Inferior parietal cortex (tissue), 1 donor: ENCODE results near the gene ABCC1.
A peak's percentile ranks its signal among the peaks of the same experiment; 100 is the strongest.
"Not testable (repeated sequence)": the region's sequence is repeated elsewhere in the genome, so short reads cannot be mapped to it uniquely, and the experiment has no call there.

Experiments used
- DNase-seq: peaks from one replicate; pipeline ENCODE4 v3.0.0-alpha.2; 2016; ENCODE audit errors: extremely low spot score

Gene ABCC1

DNA sequence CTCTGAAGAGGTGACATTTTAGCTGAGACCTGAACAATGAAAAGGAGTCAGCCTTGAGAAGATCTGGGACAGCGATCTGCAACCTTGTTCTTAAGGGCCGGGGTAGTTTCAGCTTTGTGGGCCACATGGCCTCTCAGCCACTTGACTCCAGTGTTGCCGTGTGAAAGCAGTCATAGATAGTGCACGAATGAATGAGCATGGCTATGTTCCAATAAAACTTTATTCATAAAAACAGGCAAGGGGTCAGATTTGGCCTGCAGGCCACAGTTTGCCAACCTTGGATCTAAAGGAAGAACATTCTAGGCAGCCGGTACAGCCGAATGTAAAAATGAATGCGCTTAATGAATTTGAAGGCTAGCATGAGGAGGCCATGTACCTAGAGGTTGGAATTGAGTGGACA is 190.4 kb downstream of the ABCC1 start:
- no peak for DNase-seq

- DNase-seq = no peak
These were observed 191.1 kb downstream of the ABCC1 start for GRCh38 chr16:16140537-16140936.

- DNase-seq = no peak
These were observed 191.7 kb downstream of the ABCC1 start for GRCh38 chr16:16141141-16141540.

- DNase-seq = no peak
These were observed 192.5 kb downstream of the ABCC1 start for GRCh38 chr16:16141784-16142396.

DNA sequence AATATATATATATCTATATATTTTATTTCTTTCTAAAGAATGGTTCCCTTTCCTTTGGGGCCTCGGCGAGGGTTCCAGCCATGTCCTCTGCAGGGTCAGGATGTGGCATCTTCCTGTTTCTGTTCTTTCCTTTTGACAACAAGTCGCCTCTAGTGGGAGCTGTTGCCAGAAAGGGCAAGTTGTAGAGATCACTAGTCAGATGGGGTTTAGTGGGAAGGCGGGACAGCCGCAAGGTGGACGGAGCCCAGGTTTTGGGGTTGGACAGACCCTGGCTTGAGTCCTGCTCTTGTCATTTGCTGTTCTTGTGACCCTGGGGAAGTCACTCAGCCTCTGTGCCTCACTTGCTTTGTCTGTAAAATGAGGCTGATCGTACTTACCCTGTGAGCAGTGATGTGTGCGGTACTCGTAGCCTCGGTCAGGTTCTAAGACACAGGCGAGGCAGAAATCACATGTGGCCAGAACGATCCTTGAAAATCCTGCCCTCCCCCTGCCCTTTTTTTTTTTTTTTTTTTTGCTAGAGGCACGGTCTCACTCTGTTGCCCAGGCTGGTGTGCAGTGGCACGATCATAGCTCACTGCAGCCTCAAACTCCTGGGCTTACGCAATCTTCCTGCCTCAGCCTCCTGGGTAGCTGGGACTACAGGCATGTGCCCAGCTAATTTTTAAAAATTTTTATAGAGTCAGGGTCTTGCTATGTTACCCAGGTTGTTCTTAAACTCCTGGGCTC is 193.8 kb downstream of the ABCC1 start:
- no peak for DNase-seq

GRCh38 chr16:16143931-16144330 is 194.5 kb downstream of the ABCC1 start:
- DNase-seq = no peak

GRCh38 chr16:16144416-16144815 is 195.0 kb downstream of the ABCC1 start:
- no peak for DNase-seq

DNA sequence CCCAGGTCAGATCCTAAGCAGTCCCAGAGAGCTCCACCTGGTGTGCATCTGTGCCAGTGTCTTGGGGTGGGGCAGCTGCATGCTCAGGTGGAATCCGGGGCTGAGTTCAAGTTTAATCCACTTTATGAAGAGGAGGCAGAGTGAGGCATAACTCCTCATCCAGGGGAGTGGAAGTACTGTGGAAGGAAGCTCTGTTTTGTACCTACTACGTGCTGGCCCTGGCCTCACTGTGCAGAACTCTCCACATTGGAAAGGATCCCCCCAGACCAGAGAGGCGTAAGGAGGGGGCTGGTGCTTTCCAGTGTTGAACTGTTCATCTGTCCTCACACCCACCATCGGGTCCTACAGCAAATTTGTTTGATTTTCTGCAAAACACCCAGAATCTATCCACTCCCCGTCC is 195.9 kb downstream of the ABCC1 start:
- no peak for DNase-seq

DNA sequence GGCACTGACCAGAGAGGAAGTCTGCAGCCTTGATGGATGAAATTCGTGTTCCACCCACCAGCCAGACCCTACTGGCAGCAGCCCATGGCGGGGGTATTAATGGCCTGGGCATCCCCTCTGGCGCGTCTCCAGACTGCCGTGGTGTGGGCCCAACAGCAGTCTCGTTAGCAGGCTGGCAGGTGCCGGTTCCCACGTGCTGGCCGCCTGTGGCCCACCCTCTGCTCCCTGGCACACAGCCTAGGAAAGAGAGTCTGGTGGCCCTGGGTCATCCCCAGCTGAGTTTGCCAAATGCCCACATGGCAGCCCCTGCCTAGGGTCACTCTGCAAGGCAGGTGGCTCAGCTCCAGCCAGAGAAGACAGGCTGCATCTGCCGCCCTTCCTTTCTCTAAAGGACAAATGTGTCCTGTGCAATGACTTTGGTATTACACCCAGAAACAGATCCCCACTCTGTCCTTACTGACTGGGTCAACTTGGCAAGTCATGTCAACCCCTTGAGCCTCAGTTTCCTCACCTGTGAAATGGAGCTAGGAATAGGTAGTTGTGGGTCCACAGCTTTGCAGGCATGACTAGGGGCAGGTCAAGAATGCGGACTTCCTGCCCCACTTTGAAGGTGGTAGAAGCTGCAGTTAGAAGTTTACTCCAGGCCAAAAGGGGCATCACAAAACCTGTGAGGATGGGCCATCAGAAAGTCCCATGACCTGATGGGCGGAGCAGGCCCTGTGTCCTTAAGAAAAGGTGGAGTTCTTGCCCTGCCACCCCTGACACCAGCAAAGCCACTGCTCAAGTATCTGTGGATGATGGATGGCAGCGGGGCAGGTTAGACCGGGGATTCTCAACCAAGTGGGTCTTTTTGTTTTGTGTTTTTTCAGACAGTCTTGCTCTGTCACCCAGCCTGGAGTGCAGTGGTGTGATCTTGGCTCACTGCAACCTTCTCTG is 197.2 kb downstream of the ABCC1 start:
- no peak for DNase-seq

GRCh38 chr16:16147316-16147999 is 198.0 kb downstream of the ABCC1 start:
- DNase-seq = no peak

DNA sequence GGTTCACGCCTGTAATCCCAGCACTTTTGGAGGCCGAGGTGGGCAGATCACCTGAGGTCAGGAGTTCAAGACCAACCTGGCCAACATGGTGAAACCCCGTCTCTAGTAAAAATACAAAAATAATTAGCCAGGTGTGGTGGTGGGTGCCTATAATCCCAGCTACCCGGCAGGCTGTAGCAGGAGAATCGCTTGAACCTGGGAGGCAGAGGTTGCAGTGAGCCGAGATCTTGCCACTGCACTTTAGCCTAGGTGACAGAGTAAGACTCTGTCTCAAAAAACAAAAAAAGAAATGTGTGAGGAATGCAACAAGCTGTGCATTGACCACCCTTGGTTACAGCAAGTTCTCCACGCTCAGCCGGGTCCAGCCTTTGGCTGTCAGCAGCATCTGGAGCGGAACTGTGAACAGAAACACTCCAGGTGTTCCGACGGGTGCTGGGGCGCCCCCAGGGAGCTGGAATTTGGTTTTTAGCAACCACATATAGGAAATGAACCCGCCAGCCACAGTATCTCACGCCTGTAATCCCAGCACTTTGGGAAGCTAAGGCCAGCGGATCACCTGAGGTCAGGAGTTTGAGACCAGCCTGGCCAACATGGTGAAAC is 198.7 kb downstream of the ABCC1 start:
- DNase-seq = not testable (repeated sequence)

DNA sequence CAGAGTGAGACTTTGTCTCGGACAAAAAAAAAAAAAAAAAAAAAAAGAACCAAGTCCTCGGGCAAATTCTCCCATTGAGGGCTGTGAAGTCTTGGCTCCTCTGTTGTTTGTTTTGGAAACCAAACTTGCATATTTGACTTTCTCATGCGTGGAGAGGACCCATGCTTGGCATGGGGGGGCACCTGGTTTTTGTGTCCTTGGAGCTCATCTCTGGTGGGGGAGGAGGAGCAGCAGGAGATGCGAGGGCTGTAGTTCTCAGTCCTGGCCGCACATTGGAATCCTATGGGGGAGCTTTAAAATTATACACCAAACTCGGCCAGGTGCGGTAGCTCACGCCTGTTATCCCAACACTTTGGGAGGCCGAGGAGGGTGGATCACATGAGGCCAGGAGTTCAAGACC is 199.3 kb downstream of the ABCC1 start:
- DNase-seq = no peak

DNA sequence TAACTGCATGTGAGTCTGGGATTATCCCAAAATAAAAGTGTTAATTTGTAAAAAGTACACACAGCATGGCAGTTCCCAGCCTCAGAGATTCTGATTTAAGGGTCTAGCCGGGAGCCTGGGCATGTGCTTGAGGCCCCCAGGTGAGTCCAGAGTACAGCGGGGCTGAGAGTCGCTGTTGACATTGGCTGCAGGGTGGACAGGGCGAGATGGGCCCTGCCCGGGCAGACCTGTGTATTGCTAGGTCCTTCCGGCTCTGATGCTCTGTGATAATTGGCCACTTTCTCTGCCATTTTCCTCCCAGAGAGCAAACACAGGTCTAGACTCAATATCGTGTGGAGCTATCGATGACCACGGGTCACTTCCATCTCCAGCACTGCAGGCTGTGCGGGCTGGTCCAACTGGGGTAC is 200.3 kb downstream of the ABCC1 start:
- no peak for DNase-seq

DNA sequence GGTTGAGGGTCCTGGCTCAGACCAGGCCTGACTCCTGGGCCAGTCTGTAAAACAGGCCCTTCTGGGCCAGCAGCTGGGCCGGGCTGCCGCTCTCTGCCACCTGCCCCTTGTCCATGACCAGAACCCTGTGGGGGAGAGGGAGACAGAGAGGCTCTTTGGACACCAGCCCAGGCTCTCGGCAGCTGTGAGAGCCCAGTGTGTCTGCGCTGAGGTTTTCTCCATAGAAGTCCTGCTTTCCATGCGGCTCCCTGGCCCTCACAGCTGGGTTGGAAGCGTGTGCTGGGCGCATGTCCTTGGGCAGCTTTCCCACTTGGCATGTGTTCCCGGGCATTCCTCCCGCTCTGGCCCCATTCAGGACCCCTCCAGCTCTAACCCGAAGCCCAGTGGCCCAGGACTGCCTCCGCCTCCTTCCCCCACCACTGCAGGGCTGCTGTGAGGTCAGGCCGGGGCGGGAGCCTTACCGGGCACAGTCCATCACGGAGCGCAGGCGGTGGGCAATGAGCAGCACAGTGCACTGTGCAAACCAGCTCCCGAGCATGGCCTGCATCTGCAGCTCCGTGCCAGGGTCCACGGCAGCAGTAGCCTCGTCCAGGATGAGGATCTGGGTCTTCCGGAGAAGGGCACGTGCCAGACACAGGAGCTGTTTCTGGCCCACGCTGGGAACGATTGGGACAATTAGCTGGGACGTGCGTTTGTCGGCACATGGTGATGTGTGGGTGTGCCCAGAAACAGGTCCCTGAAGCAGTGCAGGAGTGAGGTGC is 200.9 kb downstream of the ABCC1 start:
- peak; percentile 80 for DNase-seq

DNA sequence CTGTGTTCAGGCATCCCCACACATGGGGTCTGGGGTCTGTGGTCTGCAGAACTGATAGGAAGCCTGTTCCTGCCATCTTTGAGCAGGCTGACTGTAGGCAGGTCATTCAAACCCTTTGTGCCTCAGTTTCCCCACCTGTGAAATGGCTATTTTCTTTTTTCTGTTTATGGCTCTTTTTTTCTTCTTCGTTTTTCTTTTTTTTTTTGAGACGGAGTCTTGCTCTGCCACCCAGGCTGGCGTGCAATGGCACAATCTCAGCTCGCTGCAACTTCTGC is 201.4 kb downstream of the ABCC1 start:
- no peak for DNase-seq

DNA sequence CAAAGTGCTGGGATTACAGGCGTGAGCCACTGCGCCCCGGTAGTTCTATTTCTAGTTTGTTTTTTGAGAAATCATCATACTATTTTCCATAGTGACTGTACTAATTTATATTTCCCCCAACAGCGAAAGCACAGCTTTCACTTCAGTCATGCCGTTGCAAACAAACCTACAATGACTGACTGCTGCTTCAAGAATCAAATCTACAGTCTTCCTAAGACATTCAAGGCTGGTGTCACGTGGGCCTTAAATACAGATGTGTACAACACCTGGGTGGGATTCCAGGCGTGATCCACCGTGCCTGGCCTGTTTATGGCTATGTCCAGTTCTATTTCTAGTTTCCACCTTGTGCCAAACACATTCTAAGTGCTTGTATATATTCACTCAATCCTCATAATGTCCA is 201.9 kb downstream of the ABCC1 start:
- no peak for DNase-seq

- DNase-seq = not testable (repeated sequence)
These were observed 203.6 kb downstream of the ABCC1 start for GRCh38 chr16:16153000-16153399.

GRCh38 chr16:16154281-16154951 is 205.0 kb downstream of the ABCC1 start:
- no peak for DNase-seq

- no peak for DNase-seq
These were observed 205.8 kb downstream of the ABCC1 start for GRCh38 chr16:16155234-16155633.

GRCh38 chr16:16157166-16157565 is 207.8 kb downstream of the ABCC1 start:
- DNase-seq = no peak
